ENCODE measurements around the gene DGAT2.

The DGAT2 gene

DNA sequence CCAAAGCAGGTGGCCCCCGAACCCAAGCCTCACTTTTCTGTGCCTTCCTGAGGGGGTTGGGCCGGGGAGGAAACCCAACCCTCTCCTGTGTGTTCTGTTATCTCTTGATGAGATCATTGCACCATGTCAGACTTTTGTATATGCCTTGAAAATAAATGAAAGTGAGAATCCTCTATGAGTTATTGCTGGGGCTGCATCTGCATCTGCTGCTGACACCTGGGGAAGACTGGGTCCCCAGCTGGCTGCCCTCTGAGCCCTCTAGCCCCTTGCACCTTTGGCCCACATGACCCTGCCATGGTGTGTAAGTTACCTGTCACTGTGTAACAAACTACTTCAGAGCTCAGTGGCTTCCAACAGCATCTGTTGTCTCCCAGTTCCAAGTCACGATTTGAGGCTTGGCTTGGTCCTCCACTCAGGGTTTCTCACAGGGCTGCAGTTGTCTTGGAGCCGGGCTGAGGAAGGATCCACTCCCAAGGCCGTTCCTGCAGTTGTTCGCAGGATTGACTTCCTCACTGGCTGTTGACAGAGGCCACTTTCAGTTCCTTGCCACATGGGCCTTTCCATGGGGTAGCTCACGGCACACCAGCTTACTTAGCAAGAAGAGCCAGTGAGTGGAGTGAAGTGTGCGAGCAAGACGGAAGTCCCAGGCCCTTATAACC is 32.9 kb downstream of the DGAT2 start:
- DNase-seq (ENCODE audit: low read depth), result no peak

DNA sequence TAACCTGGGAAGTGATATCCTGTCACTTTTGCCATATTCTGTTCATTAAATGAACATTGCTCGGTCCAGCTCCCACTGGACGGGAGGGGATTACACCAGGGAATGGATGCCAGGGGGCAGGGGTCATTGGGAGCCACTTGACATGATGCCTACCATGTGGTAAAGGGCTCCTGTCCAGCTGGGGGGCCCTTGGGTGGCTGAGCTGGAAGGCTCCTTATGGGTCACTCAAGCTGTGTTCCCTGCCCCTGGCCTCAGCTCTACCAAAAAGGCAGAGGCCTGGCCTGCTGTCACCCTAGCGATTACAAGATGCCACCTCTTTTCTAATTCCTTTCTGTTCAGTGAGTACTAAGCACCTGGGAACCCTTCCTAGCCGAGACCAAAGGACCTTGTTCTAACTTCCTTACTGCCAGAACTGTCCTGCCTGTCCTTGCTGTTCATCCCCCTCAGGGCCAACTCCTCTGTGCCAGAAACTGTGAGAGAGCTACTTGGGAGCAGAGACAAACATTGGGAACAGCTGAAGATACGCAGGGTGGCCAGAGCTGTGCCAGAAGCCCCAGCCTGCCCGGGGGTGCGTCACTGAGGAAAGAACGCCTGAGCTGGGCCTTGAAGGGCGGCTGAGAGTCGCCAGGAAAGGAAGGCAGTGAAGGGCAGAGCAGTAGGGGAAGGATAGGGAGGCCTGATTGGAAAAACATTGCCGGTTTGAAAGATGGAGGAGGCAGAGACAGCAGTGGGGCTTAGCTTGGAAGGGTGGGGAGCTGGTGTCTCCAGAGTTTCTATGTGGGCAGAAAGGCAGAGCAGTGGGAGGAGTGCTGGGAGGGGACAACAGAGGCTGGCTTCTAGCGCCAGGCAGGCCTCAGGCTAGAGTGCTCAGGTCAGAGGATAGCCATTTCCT is 33.7 kb downstream of the DGAT2 start:
- DNase-seq (ENCODE audit: low read depth), result no peak

DNA sequence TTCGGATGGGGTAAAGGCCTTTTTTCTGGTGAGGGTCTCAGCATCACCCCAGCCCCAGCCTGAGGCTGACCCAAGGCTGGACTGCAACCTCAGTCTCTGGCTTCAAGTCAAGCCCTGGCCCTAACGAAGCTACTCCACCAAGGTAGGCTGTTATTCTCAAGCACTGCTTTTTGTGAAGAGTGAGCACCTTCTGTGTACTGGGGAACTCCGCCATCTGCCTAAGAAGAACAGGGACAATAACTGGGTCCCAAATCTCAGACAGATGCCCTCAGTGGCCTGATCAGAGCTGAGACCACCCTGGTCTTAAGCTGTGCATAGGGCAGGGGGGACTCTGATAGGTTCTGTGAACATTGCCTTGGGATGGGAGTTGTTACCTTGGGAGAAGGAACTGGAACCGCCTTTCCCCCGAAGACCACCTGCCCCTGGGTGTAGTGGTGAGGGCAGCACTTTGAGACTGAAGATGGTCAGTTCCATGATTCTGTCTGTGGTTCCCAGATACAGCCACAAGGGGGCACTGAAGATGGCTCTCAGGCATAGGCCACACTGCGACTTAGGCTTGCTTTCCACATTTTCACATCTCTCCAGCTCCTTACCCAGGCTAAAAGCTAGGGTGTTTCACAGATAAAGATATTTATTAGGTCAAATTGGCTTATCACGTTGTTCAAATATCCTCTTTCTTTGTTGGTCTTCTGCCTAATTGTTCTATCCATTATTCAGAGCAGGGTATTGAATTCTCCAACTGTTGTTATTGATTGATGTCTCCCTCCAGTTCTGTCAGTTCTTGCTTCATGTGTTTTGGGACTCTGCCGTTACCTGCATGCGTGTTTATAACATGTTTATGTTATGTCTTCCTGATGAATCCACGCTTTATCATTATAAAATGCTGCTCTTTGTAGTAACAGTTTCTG is 34.6 kb downstream of the DGAT2 start:
- peak; percentile 49 for DNase-seq (ENCODE audit: low read depth)

DNA sequence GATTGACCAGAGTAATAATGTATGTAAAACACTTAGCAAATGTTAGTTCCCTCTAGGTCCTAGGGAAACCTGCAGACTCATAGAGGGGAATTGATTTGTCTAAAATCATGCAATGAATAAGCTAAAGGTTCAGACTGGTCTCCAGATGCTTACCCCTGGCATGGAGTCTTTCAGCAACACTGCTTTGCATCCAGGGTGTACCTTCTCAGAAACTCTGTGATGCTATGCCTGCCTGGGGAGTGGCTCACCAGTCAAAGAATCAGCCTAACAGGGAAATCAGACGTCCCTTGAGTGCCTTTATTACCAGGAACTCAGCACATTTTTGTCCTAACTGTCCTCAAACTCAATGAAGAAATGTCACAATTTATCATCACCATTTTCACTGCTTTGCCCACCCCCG is 40.5 kb downstream of the DGAT2 start:
- no peak for DNase-seq (ENCODE audit: low read depth)

DNA sequence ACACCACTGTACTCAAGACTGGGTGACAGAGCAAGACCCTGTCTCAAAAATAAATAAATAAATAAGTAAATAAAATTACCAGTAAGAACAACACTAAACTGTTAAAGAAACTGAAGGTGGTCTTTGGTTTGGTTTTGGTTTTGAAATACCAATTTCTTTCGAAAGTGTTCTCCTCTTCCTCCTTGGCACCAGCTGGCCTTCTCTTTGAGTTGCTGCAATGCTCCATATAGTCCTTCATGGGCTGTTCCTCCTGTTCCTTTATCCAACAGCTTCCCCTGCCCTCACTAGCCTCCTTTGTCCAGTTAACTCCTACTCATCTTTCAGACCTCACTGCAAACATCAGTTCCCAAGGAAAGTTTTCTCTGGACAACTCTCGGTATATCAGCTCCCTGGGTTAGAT is 41.4 kb downstream of the DGAT2 start:
- DNase-seq (ENCODE audit: low read depth), result no peak

DNA sequence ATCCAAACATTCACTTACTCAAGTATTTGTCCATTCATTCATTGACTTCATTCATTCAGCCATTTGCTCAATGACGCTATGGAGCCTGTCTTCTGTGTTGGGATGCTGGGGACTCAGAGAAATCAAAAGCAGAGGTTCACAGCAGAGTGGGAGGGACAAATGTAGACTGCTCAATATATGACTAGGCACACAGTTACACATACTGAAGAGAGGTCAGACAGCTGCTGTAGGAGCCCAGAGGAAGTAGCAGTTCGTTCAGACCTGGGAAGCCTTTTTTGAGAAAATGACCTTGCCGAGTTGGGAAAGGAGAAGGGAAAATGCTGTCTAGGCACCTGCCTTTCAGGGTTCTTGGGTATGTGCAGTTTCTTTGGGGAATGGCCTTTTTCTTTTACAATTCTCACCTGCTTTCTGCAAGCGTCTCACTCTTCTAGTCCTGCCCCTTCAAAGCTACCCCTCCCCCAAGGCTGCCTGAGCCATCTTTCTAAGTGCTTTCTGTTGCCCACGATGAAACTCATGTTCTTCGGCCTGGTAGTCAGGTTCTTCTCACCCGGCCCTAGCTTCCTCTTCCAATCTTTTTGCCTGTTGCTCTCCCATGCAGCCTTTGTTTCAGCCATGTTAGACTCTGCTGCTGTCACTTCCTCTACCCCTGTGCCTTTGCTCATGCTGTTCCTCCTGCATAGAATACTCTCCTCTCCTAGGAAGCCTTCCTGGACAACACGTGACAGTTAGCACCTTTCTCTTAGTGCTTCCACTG is 42.2 kb downstream of the DGAT2 start:
- DNase-seq (ENCODE audit: low read depth), result no peak

DNA sequence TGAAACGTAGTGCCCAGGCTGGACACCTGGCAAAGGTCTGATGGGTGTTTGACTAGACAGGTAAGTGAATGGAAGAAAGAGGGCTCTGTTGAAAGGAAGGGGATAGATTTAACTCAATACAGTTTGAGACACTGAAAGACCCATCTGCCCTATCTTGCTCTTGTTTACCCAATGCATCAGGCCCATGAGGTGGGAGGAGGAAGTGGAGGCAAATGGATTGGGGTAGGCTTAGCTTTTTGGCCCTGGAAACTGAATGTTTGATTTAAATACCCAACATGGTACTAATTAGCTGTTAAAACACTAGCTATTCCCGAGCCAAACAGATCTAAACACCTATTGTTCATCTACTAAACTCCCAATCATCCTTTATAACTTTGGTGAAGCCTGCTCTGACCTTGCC is 42.9 kb downstream of the DGAT2 start:
- DNase-seq (ENCODE audit: low read depth), result no peak

DNA sequence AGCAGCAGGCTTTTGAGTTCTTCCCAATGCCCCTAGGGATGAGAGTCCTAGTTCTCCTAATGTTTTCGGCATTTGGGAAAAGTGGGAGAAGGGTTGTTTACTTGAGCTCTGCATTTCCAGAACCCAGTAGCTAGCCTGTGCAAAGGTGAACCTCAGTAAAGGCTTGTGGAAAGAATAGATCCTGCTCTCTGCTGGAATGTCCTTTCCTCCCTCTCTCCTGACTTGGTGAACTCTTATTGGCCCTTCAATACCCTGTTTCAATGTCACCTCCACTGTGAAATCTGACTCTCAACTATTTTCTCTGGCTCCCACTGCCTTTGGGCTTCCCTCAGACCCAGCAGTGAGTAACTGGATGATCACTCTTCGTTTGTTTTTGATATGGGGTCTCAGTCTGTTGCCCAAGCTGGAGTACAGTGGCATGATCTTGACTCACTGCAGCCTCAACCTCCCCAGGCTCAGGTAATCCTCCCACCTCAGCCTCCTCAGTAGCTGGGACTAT is 44.0 kb downstream of the DGAT2 start:
- no peak for DNase-seq (ENCODE audit: low read depth)

DNA sequence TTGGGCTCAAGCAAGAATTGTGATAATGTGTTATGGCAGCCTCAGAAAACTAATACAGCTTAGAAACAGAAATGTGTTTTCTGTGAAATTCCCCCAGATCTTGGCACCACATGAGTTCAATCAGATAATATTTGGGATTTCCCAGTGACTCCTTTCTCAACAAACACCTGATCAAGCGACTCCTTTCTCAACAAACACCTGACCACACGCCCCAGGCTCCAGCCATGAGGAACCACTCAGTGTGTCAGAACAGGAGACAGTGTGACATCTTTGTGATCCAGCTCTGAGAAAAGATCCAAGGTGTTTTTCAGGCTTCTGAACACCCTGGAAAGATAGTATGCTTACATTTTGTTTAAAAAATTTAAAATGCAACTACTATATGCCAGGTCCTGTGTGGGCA is 44.5 kb downstream of the DGAT2 start:
- no peak for DNase-seq (ENCODE audit: low read depth)

DNA sequence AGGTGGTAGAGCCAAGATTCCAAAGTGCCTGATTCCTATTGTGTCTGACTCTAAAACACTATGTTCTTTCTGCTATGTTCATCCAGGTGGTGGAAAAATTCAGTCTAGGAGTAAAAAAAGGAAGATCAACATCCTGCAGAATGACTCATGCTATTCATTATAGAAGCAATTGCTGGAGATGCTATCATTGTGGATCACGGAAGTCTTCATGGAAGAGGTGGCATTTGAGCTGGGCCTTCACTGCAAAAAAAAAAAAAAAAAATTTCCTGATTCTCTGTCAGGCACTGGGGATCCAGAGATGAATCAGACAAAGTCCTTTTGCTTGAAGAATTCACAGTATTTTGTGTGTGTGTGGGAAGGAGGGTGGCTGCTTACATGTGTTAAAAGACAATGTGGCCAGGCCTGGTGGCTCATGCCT is 45.1 kb downstream of the DGAT2 start:
- DNase-seq (ENCODE audit: low read depth), result no peak

DNA sequence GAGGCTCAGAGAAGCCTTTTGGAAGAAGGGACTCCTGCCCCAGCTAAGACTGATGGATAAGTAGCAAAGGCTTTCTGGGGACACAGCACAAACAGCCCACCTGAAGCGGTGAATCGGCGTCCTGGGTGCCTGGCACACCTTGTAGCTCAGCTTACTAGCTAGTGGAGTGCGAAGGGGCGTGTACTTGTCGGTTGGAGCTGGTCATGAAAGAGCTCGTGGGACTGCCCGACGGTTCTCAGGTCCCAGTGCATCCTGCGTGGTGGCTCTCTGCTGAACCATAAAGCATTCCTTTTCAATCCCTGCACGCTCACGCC is 45.7 kb downstream of the DGAT2 start:
- DNase-seq (ENCODE audit: low read depth), result peak; percentile 40

DNA sequence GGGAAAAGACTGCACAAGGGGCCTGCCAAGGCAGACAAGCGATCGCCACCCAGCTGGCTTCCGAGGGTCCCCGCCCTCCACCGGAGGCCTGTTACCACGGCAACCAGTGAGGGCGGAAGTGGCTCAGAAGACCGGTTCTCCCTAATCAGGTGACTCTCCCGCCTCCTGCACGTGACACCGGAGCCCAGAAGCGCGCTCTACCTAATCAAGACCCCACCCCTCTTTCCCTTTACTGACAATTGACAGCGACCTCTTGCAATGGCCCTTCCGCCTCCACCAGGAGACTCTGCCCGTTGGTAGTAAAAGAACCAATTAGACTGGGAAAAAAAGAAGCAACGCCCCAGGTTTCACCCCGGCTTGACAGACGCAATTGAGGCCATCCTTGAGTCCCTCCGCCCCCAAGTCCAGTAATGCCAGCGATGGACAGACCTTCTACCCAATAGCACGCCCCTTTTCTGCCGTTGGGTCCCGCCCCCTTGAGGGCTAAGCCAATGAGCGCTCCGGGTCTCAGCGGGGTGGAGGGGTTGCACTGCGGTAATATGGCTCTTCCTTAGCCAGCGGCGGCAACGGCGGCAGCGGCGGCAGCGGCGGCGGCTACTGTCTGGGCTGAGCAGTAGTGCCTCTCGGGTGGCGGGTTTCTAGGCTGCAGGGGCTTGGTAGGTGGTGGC is 46.2 kb downstream of the DGAT2 start, which contains the start of gene UVRAG:
Gene UVRAG (plus strand): TSS at position 534 of the 668 bp plus-strand sequence. CDS start 198 bp downstream, outside the sequence.
- peak; percentile 99 for DNase-seq (ENCODE audit: low read depth)

DNA sequence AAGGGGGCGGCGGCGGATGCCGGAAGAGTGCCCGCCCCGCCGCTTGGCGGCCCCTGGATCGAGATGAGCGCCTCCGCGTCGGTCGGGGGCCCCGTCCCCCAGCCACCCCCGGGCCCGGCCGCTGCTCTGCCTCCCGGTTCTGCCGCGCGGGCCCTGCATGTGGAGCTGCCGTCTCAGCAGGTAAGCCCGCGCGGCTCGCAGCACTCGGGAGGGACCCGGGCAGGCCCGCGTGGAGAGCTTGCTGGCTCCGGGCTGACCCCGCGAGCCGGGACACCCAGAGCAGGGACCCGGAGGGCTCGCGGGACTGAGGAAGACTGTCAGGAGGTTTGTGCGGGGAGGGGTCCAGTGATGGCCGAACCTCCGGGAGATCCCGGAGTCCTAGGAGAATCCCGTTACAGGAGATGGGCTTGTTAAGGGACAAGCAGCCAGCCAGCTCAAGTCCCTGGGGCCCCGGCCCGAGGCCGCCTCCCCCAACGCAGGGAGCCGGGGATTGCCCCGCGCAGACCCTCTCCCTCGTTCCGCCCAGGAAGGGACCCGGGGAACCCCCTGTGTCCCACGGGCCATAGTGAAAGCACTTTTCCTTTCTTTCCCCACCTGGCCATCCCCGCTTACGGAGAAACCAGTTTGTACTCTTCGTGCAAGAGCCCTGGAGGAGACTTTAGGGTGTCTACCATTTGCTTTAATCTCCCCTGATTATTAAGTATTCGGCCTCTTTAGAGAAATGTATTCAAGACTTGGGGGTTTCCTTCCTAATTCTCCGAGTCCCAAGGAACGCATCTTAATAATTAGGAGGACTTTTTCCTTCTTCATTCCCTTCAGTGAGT is 47.0 kb downstream of the DGAT2 start:
- no peak for DNase-seq (ENCODE audit: low read depth)

DNA sequence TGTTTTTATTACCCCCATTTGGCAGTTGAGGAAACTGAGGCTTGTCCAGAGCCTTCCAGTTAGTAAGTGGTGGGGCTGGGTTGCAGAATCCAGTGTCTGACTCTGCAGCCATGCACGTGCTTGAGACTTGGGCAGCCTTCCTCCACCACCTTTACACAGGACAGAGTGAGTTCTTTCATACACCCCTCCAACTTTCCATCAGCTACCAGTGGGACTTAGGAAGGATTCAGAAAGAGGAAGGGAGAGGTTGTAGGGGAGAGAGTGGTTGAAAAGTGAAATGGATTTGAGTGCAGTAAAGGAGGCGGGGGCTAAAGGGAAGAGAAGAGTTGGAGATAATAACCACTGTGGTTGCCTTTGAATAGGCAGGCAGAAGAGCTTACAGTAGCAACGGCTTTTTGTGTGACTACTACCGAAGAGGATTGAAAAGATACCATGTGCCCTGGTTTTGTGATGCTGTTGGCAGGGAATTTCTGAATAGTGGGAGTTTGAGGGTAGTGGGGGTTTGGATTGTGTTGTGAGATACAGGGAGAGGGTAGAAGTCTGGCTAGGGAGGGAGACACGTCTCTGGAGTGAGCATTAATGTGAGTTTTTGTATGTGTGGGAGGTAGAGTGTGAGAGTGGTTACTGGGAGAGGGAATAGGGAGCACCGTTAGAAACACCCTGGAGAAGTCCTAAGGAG is 48.1 kb downstream of the DGAT2 start:
- no peak for DNase-seq (ENCODE audit: low read depth)

DNA sequence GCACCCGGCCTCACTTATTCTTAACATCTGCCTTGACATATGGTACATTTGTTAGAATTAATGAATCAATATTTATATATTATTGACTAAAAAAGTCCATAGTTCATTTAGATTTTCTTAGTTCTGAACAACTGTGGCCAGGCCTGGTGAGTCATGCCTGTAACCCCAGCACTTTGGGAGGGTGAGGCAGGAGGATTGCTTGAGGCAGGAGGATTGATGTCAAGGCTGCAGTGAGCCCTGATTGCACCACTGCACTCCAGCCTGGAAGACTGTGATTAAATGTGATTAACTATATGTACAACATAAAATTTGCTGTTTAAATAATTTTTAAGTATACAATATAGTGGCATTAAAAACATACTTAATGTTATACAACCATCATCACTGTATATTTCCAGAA is 52.1 kb downstream of the DGAT2 start:
- DNase-seq (ENCODE audit: low read depth), result no peak

DNA sequence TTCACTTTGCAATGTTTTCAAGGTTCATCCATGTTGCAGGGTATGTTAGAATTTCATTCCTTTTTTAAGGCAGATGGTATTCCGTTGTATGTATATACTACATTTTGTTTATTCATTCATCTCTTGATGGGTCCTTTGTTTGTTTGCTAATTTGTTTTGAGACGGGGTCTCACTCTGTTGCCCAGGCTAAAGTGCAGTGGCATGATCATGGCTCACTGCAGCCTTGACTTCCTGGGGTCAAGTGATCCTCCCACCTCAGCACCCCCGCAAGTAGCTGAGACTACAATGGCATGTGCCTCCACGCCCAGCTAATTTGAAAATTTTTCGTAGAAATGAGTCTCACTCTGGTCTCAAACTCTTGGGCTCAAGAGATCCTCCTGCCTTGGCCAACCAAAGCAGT is 52.6 kb downstream of the DGAT2 start:
- DNase-seq (ENCODE audit: low read depth), result no peak

DNA sequence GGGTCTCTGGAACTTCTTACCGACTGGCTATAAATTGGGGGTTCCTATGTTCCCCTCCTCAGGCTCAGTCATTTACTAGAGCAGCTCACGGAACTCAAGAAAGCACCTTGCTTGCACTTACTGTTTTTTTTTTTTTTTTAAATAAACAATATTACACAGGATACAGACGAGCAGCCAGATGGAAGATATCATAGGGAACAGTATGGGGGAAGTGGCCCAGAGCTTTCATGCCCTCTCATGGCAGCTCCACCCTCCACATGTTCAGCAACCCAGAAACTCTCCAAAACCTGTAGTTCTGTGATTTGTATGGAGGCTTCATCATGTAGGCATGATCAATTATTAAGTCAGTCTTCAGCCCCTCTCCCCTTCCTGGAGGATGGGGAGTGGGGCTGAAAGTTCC is 54.0 kb downstream of the DGAT2 start:
- no peak for DNase-seq (ENCODE audit: low read depth)

DNA sequence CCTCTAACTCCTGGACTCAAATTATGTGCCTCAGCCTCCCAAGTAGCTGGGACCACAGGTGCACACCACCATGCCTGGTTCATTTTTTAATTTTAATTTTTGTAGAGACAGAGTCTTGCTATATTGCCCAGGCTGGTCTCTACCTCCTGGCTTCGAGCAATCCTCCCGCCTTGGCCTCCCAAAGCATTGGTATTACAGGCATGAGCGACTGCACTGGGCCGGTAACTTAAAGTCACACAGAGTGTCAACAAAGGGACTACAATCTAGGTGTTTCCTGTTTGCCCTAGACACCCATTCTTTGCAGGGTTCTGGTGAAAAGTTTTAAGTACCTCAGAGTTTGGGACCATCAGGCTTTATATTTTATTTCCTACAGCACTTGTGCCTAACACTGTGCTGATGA is 54.8 kb downstream of the DGAT2 start:
- no peak for DNase-seq (ENCODE audit: low read depth)

DNA sequence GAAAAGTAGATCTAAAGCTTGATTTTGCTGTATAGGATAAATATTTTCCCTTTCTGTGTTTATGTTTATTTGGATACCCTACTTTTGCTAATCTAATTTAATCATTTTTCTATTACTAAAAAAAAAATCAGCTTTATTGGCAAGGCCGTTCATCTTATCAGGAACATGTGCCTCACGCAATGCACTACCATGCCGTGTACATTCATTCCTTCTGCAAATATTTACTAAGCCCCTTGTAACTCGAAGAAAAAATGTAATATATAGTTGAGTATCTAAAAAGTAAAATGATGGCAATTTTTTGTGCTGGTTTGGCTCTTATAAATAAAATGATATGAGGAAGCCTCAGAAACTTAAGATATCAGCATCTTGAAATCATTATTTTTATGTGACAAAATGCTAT is 55.4 kb downstream of the DGAT2 start:
- no peak for DNase-seq (ENCODE audit: low read depth)
